NCI-H1436 treated with DMSO at 0.1 percent for 48 hours (cell line): Measurements from ENCODE around the gene LIPF.
"Not testable (repeated sequence)": the region's sequence is repeated elsewhere in the genome, so short reads cannot be mapped to it uniquely, and the experiment has no call there.

Experiments used
- DNase-seq: peaks from one replicate; lab custom pipeline; 2025; lab: John Stamatoyannopoulos, UW

The LIPF gene

DNA sequence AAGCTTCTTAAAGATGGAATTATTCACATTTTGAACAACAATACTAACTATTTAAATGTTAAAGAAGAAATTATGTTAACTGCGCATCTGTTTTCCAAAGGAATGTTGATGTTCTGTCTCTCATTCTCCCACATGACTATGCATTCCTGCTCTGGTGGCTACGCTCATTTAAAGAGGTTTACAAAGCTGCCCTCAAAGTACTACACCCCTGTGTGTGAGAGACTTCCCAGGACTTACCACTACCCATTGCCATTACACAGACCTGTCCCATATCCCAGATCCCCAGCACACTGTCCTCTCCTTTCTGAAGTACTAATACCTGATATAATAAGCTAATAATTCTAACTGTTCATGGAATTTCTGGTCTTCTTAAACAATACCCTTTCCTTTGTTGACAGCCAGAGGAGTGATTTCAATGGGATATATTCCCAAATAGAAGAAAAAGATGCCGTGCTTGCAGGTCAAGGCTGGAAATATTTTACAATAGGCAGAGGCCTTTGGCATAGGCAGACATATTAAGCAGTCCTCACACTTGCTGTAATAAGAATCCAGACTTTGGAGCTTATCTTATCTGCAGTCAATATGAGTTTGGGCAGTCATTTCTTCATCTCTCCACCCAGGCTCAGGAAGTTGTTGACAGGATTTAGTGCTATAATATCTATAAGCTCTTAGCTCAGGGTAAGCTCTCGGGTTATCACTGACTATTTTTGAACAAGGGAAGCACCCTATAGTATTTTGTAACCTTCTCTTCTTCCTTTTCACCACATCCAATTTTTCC, 12.2 kb downstream of the LIPF start:
- no peak for DNase-seq

DNA sequence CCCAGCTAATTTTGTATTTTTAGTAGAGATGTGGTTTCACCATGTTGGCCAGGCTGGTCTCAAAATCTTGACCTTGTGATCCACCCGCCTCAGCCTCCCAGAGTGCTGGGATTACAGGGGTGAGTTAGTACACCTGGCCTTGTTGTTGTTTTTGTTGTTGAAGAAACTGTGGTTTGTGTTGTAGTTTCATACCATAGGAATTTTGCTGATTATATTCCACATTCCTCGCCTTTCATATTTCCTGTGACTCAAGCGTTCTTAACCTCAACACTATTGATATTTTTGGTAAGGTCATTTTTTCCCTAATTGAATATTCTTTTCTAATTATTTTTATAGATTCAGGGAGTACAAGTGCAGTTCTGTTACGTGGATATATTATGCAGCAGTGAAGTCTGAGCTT, 16.7 kb downstream of the LIPF start:
- no peak for DNase-seq

DNA sequence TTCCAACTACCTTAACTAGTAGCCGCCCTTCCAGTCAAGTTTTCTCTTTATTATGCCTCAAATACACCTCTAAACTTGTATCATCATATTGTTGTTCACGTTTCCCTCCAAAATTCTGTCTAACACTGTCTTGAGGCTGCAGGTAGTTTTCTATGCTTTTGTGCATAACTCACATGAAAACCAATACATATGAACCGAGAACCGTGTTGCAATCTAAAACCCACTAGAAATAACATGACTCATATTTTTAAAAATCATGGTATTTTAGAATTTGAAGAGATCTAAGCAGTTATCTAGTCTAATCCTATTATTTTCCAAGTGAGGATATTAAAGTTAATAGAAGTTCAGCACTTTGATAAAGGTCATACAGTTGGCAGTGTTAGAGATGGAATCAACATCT, 18.2 kb downstream of the LIPF start:
- no peak for DNase-seq

DNA sequence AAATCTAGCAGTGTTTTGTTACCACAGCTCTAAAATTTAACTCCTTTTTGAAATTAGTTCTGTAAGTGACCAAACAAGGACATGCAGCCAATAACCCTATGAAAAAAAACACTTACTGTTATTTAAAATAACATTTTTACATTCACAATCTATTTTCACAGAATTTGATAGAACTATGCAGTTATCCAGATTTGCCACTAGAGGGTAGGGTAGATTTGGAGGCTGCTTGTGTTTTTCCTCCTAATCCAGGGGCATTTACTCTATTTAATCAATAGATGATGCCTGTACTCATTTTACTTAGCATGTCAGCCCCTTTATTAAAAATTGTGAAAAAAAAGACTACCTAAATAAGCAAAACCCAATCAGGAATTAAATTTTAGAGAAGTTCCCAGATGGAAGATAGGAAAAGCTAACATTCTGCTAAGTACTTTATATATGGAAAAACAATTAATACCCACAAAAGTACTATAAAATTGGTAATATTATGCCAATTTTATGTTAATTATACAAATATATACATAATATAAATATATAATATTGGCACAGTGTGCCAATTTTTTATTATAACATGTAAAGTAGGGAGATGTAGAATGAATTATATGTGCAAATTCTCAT, 23.7 kb downstream of the LIPF start:
- DNase-seq, result no peak

DNA sequence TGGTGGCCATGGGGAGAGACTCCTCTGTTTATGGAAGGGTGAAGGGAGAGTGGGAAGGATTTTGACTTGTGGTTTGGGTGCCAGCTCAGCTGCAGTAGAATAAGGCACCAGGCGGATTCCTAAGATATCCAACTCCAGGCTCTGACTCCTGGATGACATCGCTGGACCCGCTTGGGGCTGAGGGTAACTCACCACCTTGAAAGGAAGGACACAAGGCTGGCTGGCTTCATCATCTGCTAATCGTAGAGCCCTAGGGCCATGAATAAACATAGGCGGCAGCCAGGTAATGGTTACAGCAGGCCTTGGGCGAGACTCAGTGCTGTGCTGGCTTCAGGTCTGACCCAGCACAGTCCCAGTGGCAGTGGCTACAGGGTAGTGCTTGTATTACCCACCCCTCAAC, 25.1 kb downstream of the LIPF start:
- DNase-seq, result no peak

DNA sequence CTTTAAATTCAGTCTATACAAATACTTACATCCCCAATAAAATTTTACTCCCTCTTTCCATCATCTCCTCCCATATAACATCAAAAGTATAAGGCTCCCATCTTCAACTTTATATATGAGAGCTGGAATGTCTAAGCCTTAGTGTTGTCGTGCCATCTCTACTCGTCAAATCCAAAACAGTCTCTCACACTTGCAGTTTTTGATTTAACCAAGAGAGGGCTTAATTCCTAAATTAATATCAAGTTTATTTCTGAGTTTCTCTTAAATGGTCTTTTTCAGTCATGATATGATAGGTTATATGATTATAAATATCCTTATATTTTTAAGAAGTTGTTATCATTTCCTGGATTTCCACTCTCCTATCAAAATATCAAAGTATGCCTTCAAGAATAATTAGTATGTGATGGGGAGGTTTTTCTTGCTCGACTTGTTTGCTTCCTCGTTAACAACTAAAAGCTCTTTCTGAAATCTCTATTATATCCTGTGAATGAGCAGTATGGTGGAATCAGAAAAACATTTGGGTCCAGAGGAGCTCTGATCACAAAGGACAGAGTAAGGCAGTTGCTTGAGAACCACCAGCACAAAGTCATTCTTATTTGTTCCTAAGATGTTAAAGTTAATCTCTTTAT, 29.3 kb downstream of the LIPF start:
- DNase-seq, result no peak

DNA sequence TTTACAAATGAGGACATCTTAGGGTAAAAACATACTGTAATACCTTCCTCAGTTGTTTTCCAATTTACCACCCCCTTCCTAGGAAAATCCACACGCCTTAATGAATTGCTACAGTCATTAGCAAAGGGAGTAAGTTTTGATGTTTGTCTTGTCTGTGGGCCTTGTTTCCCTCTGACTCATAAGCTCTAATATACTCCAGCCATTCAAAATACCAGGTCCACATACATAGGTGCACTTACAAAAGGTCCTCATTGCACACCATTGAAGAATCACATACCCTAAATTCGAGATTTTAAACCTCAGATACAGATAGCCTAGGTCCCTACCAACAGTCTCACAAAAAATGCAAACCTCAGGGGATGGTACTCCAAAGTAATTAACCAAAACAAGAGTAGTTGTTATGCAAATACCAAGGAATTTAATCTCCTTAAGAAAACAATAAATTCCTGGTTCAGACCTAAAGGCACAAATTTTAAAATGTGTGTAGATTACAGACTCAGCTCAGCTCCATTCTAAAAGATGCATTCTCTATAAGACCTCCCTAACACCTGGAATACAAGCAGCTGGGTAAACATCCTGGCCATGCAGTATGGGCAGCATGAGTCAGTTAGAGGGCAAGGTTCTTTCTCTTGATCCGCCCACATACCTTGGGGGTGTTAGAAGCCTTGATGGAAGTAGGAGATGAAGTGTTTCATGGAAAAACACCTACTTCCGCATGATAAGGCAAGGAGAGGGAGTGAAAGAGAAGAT, 38.8 kb downstream of the LIPF start:
- no peak for DNase-seq

DNA sequence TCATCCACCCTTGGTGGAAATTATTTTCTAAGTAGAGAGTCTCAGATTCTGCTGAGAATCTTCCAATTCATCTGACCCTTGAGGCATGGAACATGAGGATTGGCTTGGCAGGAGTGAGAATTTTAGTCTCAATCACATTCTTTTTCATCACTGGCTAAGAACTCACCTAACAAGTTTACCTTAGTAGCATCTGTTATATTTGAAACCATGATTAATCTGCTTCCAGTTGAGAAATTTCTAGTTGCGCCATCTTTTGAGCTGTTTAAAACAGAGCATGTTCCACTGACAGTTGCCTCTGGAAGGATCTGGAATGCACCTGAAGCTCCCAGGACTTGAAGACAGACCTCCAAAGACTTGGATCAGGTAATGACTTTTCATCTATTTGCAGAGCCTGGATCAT, 41.7 kb downstream of the LIPF start, which contains the start of gene LIPK:
Gene LIPK, plus strand, starts transcription at position 292 of the 400 bp plus-strand sequence. CDS start 18,295 bp downstream, outside the sequence.
- DNase-seq, result no peak

DNA sequence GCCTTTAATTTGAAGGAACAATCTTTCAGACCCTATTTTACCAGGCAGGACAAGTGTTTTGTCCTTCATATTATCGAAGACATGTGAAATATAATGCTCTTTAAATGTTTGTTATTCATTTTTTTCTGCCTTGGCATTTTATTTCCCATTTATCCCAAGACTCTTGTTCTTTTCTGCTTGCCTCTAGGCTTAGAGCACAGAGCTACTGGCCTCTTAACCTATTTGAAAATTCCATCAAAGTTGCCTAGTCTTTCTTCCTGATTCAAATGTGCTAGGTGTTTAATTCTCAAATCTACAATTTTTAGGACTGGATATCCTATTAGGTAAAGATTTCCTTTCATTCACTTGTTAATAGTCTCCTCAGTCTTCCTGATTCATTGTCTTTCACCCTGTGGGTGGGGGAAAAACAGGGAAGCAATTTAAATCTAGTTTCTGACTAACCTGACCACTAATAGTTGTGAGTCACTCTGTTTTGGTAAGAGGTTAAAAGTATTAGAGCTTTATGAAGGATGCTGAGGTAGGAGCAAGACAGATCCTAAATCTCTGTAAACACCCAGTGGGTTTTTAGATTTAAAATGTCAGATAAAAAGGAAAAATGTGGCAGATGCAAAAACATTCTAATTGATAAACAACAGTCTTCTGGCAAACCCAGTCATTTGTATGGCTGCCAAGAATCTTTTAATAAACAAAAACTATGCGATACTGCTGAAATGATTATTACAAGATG, 43.4 kb downstream of the LIPF start:
- no peak for DNase-seq

DNA sequence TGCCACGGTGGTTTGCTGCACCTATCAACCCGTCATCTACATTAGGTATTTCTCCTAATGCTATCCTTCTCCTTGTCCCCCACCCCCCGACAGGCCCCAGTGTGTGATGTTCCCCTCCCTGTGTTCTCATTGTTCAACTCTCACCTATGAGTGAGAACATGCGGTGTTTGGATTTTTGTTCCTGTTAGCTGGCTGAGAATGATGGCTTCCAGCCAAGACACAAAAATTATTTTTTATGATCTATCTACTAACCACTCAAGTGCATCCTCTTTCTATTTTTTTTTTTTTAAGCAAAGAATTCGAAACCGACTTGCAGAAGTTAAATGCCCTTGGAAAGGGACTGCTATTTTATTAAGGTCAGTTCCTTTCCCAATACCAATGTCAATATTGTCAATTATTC, 45.1 kb downstream of the LIPF start:
- DNase-seq, result not testable (repeated sequence)

DNA sequence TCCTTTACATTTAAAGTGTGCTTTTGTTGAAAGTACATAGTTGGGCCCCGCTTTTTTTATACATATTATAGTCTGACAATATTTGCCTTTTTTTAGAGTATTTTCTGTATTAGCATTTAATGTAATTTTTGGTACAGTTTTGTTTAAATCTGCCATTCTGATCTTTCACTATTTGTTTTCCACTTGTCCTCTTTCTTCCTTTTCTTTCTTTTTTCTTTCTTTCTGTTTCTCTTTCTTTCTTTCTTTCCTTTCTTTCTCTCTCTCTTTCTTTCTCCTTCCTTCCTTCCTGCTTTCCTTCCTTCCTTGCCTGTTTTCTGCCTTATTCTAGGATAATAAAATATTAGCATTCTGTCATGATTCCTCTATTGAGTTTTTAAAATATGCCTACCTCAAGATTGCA, 51.3 kb downstream of the LIPF start:
- DNase-seq, result no peak

DNA sequence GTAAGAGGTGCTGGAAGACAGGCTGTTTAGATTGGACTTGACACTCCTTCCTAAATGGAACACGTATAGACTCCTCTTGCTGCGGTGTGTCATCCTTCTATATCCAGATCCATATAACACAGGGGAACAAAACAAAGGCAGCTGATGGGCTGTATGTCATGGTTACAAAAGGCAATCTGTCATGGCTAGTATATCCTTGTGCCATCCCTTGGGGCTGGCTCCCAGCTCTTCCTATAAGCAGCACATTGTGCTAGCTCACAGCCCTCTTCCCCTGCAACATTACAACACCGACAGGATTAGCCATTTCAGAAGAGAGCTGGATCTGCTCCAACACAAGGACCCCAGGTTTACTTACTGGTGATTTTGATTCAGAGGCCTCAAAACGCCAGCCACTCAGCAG, 57.1 kb downstream of the LIPF start:
- no peak for DNase-seq

DNA sequence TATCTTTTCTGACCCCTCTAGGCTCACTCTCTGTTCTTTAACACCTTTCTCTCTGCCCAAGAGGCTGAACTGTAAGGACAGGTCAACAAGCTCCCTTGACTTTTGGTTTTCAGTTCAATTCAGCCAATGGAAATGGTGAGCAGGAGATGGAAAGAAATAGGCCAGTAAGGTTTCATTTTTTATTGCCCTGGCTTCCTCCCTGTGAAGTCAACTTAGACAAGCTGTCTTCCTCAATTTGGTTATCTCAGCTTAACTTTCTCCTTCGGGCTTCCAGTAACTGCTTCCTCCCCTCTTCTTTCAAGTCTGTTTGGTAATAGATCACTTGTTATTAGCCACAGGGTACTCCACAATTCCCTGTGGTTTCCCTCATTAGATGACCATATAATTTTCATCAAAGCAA, 61.6 kb downstream of the LIPF start:
- no peak for DNase-seq

DNA sequence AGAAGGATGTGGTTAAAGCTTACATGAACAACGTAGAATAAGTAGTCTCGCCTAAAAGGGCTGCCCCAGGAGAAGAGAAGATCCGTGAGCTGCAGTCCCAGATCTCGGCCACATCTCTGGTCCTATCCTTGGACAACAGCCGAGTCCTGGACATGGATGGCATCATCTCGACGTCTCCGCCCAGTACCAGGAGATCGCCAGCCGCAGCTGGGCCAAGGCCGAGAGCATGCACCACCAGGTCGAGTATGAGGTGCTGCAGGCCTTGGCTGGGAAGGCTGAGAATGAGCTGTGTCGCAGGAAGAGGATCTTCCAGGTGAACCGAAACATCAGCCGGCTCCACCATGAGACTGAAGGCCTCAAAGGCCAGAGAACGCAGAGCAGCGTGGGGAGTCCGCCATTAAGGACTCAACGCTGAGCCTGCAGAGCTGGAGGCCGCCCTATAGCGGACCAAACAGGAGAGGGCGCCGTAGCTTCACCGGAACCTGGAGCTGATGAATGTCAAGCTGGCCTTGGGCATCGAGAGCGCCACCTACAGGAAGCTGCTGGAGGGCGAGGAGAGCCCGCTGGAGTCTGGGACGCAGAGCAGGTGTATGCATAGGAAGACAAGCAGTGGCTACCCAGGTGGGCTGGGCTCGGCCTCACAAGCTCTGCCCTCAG, 64.0 kb downstream of the LIPF start:
- DNase-seq, result no peak
